RPMI7951 (cell line): ENCODE results near the gene WDR70. TPM values are rescaled to one million over a fixed set of nuclear protein-coding genes. Genes with fewer than 3 reads are reported as not detected.
"Not testable (repeated sequence)": the region's sequence is repeated elsewhere in the genome, so short reads cannot be mapped to it uniquely, and the experiment has no call there.

Source experiments
- DNase-seq: peaks from one replicate; pipeline ENCODE4 v3.0.0-alpha.2; 2012; ENCODE audit warnings: low read depth
- total RNA-seq: library from RNA; depleted of rRNA; stranded (reverse); fragments of >200 nt; shearing (Covaris generic); gene quantifications from 2 replicates; pipeline ENCODE4 v1.2.3, GENCODE V29; 2014; rRNA removed

The WDR70 gene
- total RNA-seq = 28.5 and 34.1 TPM in 2 replicates

GRCh38 chr5:37379100-37379628 is at the start of gene WDR70:
WDR70 (plus strand) TSS chr5:37379318; CDS start chr5:37379368, 50 bp downstream.
- DNase-seq = peak; percentile 88

- not testable (repeated sequence) for DNase-seq
Observed at GRCh38 chr5:37334754-37335153, 44.4 kb upstream of the WDR70 start.

GRCh38 chr5:37342741-37343140 is 36.4 kb upstream of the WDR70 start:
- not testable (repeated sequence) for DNase-seq

GRCh38 chr5:37355161-37355560 is 24.0 kb upstream of the WDR70 start:
- DNase-seq = no peak

GRCh38 chr5:37370550-37370863 is 8.6 kb upstream of the WDR70 start:
- no peak for DNase-seq

GRCh38 chr5:37370864-37371726 is 8.0 kb upstream of the WDR70 start, which contains the start of gene NUP155:
NUP155 (minus strand) TSS chr5:37371106; CDS start chr5:37370977, 129 bp downstream.
- peak; percentile 94 for DNase-seq

GRCh38 chr5:37375091-37375490 is 4.0 kb upstream of the WDR70 start:
- no peak for DNase-seq

GRCh38 chr5:37378066-37378465 is 1.1 kb upstream of the WDR70 start:
- DNase-seq = not testable (repeated sequence)

GRCh38 chr5:37391591-37391990 is 12.5 kb downstream of the WDR70 start:
- DNase-seq = no peak

GRCh38 chr5:37396352-37396751 is 17.2 kb downstream of the WDR70 start:
- no peak for DNase-seq

- no peak for DNase-seq
Observed at GRCh38 chr5:37400501-37400900, 21.4 kb downstream of the WDR70 start.

GRCh38 chr5:37412515-37412914 is 33.4 kb downstream of the WDR70 start:
- no peak for DNase-seq

GRCh38 chr5:37415456-37415855 is 36.3 kb downstream of the WDR70 start:
- not testable (repeated sequence) for DNase-seq

GRCh38 chr5:37417347-37417746 is 38.2 kb downstream of the WDR70 start:
- DNase-seq = no peak

- DNase-seq = no peak
Observed at GRCh38 chr5:37424441-37424840, 45.3 kb downstream of the WDR70 start.

GRCh38 chr5:37428044-37428443 is 48.9 kb downstream of the WDR70 start:
- DNase-seq = no peak

- DNase-seq = no peak
Observed at GRCh38 chr5:37435261-37435660, 56.1 kb downstream of the WDR70 start.

GRCh38 chr5:37436146-37436934 is 57.2 kb downstream of the WDR70 start:
- no peak for DNase-seq

GRCh38 chr5:37437711-37438110 is 58.6 kb downstream of the WDR70 start:
- no peak for DNase-seq

GRCh38 chr5:37445783-37446182 is 66.7 kb downstream of the WDR70 start:
- DNase-seq = not testable (repeated sequence)

- no peak for DNase-seq
Observed at GRCh38 chr5:37448941-37449340, 69.8 kb downstream of the WDR70 start.

GRCh38 chr5:37451991-37452390 is 72.9 kb downstream of the WDR70 start:
- DNase-seq = not testable (repeated sequence)
